ENCODE data around the gene KNDC1. TPM values are rescaled to one million over a fixed set of nuclear protein-coding genes. Genes with fewer than 3 reads are reported as not detected.

KNDC1 gene
- total RNA-seq, 4 donors from 2014 or later = 2.1 to 9.3 (median 3.5) TPM

DNA sequence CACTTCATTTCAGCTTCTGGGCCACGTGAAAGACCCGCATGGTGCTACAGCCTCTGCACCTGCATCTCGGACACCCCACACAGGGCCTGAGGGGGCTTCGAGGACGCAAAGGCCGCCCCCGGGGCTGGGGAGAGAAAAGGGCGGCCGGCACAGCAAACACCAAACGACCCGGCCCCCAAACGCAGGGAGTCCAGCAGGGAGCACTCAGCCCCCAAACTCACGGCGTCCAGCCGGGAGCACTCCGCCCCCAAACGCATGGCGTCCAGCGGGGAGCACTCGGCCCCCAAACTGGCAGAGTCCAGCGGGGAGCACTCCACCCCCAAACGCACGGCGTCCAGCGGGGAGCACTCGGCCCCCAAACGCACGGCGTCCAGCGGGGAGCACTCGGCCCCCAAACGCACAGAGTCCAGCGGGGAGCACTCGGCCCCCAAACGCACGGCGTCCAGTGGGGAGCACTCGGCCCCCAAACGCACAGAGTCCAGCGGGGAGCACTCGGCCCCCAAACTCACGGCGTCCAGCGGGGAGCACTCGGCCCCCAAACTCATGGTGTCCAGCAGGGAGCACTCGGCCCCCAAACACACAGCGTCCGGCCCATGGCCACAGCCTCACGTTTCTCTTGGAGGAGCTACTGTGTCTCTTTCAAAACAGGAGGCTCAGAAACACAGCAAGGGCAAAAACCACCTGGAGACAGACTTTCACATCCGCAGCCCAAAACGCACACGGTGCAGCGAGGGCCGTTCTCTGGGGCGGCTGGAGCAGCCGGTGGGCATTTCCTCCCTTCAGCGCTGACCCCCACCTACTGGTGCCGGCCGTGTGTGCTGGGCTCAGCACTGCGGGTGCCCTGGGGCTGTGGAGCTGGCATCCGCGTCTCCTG lies 43.0 kb downstream of the KNDC1 start:
- Histone ChIP-seq H3K36me3 (no peaks in the 10 kb centered on the region), H3K27ac (no peak overlapping the region), H3K27me3 (no peaks in the 10 kb centered on the region), H3K4me1 (no peaks in the 10 kb centered on the region), H3K4me3 (replicated peaks in 1 of 3) (no peak overlapping the region), H3K9me3 (no peaks in the 10 kb centered on the region)
- TF ChIP-seq, protein P1, sequence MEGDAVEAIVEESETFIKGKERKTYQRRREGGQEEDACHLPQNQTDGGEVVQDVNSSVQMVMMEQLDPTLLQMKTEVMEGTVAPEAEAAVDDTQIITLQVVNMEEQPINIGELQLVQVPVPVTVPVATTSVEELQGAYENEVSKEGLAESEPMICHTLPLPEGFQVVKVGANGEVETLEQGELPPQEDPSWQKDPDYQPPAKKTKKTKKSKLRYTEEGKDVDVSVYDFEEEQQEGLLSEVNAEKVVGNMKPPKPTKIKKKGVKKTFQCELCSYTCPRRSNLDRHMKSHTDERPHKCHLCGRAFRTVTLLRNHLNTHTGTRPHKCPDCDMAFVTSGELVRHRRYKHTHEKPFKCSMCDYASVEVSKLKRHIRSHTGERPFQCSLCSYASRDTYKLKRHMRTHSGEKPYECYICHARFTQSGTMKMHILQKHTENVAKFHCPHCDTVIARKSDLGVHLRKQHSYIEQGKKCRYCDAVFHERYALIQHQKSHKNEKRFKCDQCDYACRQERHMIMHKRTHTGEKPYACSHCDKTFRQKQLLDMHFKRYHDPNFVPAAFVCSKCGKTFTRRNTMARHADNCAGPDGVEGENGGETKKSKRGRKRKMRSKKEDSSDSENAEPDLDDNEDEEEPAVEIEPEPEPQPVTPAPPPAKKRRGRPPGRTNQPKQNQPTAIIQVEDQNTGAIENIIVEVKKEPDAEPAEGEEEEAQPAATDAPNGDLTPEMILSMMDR (IDR thresholded peaks at IDR 0.05) = no peak
- no peak for TF ChIP-seq POLR2A (IDR thresholded peaks at IDR 0.05)
- intact Hi-C loops (cut with DNase I) = no loop called here
- 88 to 90% methylated on average over 10 to 41 of the region's 62 CpGs for WGBS, 2 donors
- DNase-seq = no peak

GRCh38 chr10:133203652-133204195 lies 43.7 kb downstream of the KNDC1 start:
- H3K4me1 ChIP-seq = no peaks in the 10 kb centered on the region
- H3K27me3 ChIP-seq = no peaks in the 10 kb centered on the region
- no peak for TF ChIP-seq POLR2A (IDR thresholded peaks at IDR 0.05)
- TF ChIP-seq, protein P1 (IDR thresholded peaks at IDR 0.05) = no peak
- H3K27ac ChIP-seq = no peak overlapping the region
- DNase-seq = no peak
- intact Hi-C loops (cut with DNase I) = no loop called here
- 85 to 90% methylated on average over 20 to 24 of the region's 31 CpGs for WGBS, 2 donors
- no peak overlapping the region for H3K4me3 ChIP-seq (replicated peaks in 1 of 3)
- H3K36me3 ChIP-seq = no peaks in the 10 kb centered on the region
- no peaks in the 10 kb centered on the region for H3K9me3 ChIP-seq

GRCh38 chr10:133204226-133205015 lies 44.4 kb downstream of the KNDC1 start:
- H3K4me3 ChIP-seq (replicated peaks in 1 of 3) = no peak overlapping the region
- no peaks in the 10 kb centered on the region for H3K4me1 ChIP-seq
- DNase-seq = no peak
- TF ChIP-seq, protein P1 (IDR thresholded peaks at IDR 0.05) = no peak
- no peak for TF ChIP-seq POLR2A (IDR thresholded peaks at IDR 0.05)
- H3K9me3 ChIP-seq = no peaks in the 10 kb centered on the region
- no peaks in the 10 kb centered on the region for H3K36me3 ChIP-seq
- H3K27ac ChIP-seq = no peak overlapping the region
- no peaks in the 10 kb centered on the region for H3K27me3 ChIP-seq
- intact Hi-C loops (cut with DNase I) = no loop called here
- WGBS, 2 donors = 92% methylated on average over 20 to 37 of the region's 38 CpGs

- H3K36me3 ChIP-seq = no peaks in the 10 kb centered on the region
- no peak for DNase-seq
- 81 to 84% methylated on average over 5 to 9 of the region's 23 CpGs for WGBS, 2 donors
Measured at GRCh38 chr10:133205146-133205545, 45.1 kb downstream of the KNDC1 start.

More at GRCh38 chr10:133205146-133205545, 45.1 kb downstream of the KNDC1 start:
- Histone ChIP-seq H3K4me3 (replicated peaks in 1 of 3) (no peak overlapping the region), H3K27me3 (no peaks in the 10 kb centered on the region), H3K27ac (no peak overlapping the region), H3K9me3 (no peaks in the 10 kb centered on the region), H3K4me1 (no peaks in the 10 kb centered on the region)
- TF ChIP-seq, protein P1 (IDR thresholded peaks at IDR 0.05) = no peak
- TF ChIP-seq POLR2A (IDR thresholded peaks at IDR 0.05) = no peak
- intact Hi-C loops (cut with DNase I) = no loop called here
